NCI-H2081 treated with DMSO at 0.1 percent for 48 hours (cell line): ENCODE results near the gene CALCR.
A peak's percentile ranks its signal among the peaks of the same experiment; 100 is the strongest.
"Not testable (repeated sequence)": the region's sequence is repeated elsewhere in the genome, so short reads cannot be mapped to it uniquely, and the experiment has no call there.

Source experiments
- DNase-seq: peaks from one replicate; lab custom pipeline; 2025; lab: John Stamatoyannopoulos, UW

Gene CALCR

GRCh38 chr7:93559639-93560491 lies 14.7 kb downstream of the CALCR start:
- DNase-seq, result no peak

DNA sequence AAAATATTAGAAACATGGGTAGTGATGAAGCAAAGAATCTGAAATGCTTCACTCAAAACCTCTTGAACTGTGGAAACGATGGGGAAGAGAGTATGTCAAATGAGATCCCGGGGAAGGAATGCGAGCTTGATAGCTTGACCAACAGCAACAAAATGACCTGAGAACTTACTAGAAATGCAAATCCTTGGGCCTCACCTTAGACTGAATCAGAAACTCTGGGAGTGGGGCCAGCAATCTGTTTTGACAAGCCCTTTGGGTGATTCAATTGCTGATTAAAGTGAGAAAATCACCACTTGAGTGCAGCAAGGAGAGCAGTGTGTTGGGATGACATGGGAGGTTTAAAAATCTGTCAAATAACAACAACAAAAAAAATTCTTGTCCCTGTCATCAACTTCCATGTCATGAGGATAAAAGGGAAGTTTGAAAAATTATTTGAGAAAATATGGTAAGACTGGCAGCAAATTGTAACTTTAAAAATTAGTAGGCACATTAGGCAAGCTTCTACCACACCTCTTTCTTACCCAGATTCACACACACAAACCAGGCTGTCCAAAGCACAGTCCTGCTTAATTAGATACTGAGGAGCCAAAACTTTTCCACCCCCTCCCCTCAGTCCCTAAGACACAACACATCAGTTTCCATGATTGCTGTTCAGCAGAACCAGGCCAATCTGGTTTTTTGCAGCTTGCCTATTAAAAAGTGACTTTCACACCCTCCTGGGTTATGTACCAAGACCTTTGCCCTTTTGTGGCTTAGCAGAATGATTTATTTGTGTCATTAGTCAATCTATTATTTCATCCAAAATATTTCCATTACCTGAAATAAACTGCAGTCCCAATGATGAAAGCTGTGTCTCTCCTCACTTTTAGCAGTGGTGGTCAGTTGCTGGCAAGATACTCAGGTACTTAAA lies 15.6 kb downstream of the CALCR start:
- DNase-seq, result no peak

DNA sequence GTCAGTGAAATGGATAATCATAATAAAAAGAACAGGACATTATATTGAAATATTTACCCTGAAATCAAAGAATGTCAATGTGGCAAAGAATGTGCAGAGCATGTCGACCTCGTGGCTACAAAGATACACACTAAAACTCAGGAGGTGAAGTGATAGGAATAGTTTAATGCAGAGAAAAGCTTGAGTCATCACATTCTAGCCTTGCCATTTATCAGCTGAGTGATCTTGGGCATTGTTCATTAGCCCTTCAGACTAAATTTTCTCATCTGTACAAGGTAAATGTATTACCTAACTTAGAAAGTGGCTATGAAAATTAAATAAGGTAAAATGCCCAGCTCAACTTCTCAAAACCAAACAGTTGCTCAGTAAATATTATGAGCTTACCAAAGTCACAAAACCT lies 22.6 kb downstream of the CALCR start:
- no peak for DNase-seq

DNA sequence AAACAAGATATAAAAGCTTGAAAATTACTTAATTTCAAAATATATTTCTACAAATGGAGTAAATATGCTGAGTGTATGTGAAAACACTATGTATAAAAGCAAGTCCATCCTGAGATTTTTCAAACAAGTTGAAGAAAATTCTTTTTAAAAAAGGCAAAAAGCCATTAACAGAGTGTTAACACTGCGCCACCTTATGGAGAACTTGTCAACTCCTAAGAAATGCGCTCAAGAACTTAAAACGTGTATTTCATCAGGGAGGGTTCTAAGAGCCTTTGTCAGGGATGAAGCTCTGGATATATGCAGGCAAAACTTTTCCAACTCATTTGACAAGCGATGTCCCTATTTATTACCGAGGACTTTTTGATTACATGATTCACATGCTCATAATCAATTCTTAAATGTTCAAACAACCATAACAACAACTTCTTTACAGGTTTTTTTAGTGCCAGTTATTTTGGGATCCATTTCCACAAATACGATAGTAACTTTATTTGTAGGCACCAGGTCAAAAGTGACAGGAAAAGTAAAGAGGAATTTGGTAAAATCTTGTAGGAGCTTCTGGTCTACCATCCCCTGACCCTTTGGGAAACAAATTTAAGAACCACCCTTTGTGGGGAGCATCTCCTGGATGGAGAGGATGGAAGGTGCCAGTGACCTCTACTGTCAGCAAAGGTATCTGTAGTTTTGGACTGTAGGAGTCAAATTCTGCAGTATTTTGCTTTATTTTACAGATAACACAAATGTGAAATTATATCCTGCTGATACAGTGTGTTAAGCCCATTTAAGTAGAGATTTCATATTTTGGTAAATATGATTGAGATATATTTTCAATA lies 23.2 kb downstream of the CALCR start:
- DNase-seq, result no peak

GRCh38 chr7:93547716-93548115 lies 26.8 kb downstream of the CALCR start:
- no peak for DNase-seq

DNA sequence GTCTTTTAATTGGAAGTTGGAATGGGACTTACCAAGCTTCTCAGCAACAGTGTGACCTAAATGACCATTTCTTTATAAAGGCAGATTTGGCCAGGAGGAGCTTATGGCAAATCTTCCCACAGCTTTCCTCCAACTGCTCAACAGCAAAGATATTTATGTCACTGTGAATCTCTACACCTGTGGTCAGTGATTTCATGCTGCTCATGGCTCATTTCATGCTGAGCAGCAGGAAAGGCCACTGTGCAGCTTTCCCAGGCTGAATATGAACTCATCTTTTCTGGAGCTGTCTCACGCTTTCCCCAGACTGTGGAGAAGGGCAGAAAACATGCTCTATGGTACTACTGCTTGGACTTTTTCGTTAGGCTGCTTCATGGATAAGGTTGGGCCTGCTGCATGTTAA lies 29.8 kb downstream of the CALCR start:
- DNase-seq, result no peak

DNA sequence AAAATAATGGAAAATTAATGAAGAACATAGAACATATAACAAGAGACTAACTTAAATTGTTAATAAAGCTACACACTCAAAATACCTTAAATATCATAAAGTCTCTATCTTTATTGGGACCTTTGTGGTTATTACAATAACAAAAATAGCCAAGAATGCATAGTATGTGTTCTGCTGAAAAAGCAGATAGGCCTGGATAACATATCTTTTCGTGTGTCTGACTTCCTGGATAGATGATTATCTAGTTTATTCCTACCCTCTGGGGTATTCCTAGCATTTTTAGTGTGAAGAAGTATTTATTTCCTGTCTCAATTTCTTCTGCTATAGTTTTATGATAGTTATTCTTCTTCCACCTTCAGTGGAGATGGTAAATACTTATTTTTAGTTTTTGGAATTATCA lies 36.5 kb downstream of the CALCR start:
- no peak for DNase-seq

GRCh38 chr7:93535616-93536015 lies 38.9 kb downstream of the CALCR start:
- no peak for DNase-seq

- no peak for DNase-seq
Observed at GRCh38 chr7:93530701-93531100, 43.8 kb downstream of the CALCR start.

DNA sequence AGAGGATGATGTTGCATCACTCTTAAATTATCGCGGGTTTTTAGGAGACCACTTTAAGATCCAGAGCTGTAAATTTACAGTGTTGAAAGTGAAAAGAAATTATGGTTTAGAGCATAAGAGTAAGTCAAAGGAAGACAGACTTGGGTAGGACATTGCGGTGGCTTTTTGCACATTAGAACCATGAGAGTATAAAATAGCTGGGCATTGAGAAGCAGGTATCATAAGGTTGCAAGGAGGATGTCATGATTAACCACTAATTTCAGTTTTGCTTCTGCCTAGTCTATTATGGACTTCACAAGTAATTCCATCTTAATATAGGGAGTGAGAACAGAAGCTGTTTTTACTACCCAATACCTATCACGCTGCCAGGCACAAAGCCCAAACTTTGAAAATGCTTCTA lies 57.7 kb downstream of the CALCR start:
- DNase-seq, result no peak

GRCh38 chr7:93515144-93515543 lies 59.4 kb downstream of the CALCR start:
- no peak for DNase-seq

DNA sequence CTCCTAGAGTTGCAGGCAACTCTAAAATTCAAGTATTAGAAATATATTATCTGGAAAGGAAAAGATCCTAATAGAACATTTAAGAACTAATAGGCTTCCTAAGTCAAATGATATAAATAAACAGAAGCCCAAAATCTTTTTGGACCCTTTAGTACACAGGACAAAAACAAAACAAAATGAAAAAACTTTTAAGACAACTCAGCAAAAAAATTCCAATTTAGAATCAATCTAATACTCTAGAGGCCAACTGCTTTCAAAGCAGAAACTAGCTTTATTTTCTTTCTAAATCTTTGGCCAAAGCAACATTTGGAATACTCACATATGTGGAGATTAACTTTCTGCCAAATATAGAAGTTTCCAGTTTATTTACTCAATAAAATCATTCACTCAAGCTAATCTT lies 65.2 kb downstream of the CALCR start:
- DNase-seq, result no peak

- no peak for DNase-seq
Observed at GRCh38 chr7:93503088-93503487, 71.4 kb downstream of the CALCR start.

GRCh38 chr7:93491860-93492259 lies 82.7 kb downstream of the CALCR start:
- DNase-seq, result not testable (repeated sequence)

DNA sequence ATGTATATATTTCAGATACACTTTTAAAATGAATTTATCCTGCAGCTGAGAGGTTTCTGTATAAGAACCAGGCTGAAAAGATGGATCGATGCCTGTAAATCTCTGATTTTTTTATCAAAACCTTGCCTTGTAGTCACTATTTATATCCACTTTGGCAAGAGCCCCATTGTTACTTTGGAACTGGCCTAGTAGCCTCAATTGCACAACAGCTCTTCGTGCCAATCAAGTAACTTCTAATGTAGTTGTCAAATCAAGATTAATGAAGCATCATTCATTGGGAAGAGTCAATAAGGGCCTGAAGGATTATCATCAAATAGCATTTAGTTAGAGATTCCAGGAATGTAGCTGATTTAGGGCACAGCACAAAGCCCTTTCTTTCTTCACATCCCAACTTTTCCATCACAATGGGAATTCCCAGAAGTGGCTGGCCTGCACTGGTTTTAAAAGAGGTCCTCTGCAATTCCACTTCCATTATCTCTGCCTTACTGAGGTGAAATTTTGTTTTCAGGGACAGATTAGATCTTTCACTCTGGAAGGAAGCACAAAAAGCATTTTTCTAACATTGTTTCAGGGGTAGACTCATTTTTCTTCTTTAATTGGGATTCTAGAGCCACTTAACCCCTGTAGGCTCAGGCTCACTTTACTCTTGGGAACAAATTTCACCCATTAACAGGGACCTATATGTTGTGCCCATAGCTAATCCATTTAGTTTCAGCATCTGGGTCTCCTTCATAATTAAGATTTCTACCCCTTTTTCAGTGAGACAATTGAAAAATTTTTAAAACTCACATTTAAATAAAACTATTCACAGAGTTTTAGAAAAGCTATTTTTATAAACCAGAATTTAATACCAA lies 97.8 kb downstream of the CALCR start:
- DNase-seq, result no peak

DNA sequence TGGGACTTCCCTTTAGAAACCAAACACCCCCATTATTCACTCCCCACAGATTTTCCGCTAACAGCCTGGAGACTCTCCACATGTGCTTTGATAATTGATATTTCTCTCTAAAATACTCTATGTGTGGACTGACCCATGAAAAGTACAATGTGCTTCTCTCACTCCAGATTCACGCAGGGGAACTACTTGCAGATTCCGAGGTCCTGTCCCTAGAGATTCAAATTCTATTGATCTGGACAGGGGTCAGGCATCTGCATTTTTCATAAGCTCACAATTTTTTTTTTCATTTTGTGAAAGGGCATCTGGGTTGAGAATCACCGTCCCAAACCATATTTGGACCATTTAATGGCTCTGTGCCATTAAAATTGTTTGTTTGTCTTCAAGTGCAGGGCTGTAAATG lies 98.7 kb downstream of the CALCR start:
- no peak for DNase-seq

DNA sequence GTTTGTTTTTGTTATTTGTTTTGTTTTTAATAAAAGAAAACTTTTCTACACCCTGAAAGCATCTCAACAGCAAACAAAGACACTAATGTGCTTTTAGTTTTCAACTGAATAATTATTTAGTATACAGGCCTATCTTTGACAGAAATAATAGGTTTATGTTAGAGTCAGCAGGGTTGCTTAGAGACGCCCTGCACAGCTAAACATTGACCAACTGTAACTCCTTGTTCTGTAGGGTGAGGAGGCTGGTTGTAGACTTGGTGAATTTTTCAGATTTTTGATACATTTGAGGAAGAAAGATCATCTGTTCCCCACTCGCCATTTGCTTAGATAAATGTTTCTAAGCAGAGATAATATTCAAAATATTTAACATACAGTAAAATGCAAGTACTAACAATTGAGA lies 103.1 kb downstream of the CALCR start:
- DNase-seq, result no peak

DNA sequence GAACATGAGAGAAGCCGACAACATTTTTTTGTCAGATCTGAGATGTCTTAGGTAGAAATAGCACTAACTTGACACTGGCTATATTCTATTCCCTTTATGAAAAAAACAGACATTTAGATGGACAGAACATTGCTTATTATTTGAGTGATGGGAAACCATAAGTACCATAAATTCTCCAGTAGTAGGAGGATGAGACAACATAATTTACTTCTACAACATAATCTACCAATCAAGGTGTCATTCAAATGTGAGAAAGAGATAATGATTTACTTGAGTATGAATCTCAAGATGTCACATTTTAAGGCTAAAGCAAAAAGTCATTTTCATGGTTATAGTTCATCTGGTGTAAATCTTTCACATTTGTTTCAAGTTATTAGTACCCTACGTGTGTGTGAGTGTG lies 110.8 kb downstream of the CALCR start:
- no peak for DNase-seq

DNA sequence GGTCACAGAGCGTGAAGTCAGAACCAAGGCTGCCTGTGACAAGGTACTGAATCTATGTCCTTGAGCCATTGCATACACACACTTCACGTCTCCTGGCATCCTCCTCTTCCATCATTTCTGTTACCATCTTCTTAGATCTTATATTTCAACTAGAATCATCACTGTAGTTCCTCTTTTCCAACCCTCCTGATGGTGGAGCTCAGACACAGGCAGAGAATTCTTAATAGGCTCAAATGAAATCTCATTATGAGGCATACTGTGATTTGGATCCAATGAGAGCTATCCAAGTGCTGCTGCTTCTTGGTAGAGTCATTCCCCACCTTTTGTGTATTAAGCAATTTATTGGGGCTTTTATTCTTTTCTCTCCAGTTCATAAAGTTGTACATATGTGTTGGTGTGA lies 113.2 kb downstream of the CALCR start:
- DNase-seq, result peak; percentile 34

DNA sequence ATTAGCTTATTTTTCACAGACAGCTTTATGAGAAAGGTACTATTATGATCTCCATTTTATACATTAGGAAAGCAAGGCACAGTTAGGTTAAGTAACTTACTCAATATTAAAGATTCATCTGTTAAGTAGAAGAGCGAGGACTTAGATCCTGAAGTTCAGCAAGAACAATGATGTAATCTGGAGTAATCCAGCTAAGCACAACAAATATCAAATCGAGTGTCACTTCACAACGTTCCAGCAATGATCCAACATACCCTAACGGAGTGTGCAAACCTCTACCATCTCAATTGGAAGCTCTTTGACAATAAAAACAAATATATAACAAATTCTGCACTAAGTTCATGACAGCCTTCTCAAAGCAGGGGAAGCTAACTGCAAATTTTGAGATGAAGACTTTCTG lies 121.3 kb downstream of the CALCR start:
- DNase-seq, result no peak

DNA sequence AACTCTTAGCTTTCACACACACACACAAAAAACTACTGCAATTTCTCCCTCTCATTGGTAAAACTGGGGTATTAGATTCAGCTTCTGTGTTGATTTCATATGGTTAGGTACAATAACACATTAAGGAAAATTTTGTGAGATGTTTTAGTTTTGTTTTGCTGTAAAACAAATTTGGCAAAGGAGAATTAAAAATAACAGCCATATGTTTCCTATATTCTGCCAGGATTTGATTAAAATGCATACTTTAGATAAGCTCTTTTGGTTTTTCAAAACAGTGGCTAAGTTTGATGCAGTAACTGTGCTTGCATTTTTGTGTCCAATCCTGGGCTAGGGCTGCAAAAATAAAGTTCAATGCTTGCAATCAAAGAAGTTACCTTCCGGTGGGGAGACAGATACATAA lies 126.3 kb downstream of the CALCR start:
- DNase-seq, result no peak
